ENCODE measurements around the gene SLBP.

Gene SLBP

DNA sequence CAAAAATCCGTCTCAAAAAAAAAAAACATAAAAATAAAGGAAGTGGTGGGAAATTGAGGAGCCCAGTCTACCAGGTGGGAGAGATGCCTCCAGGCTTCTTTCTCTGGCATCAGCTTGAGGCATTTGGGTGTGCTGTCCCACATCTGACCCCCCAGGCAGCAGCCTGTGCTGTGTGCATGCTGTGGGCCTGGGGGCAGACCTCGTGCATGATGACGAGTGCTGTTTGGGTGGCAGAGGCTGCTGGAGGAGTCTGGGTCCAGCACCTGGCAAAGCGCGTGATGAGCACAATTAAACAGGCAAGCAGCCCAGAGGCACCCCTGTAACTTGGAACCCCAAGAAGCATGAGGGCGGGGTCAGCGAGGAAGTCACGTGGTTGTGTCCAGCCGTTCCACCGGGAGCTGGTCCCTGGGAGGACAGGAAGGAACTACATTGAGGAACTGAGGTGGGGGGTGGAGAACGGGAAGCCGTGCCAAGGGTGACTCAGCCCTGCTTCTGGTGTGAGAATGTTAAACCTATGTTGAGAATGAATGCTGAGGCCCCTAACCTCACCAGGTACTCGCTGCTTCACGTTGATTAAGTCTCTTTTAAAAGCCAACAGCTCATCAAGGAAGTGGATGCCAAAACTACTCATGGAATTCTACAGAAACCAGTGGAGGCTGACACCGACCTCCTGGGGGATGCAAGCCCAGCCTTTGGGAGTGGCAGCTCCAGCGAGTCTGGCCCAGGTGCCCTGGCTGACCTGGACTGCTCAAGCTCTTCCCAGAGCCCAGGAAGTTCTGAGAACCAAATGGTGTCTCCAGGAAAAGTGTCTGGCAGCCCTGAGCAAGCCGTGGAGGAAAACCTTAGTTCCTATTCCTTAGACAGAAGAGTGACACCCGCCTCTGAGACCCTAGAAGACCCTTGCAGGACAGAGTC, 15.3 kb upstream of the SLBP start:
- no peak for DNase-seq (ENCODE audit: low read depth in 2 of 2, low spot score in 1 of 2)

DNA sequence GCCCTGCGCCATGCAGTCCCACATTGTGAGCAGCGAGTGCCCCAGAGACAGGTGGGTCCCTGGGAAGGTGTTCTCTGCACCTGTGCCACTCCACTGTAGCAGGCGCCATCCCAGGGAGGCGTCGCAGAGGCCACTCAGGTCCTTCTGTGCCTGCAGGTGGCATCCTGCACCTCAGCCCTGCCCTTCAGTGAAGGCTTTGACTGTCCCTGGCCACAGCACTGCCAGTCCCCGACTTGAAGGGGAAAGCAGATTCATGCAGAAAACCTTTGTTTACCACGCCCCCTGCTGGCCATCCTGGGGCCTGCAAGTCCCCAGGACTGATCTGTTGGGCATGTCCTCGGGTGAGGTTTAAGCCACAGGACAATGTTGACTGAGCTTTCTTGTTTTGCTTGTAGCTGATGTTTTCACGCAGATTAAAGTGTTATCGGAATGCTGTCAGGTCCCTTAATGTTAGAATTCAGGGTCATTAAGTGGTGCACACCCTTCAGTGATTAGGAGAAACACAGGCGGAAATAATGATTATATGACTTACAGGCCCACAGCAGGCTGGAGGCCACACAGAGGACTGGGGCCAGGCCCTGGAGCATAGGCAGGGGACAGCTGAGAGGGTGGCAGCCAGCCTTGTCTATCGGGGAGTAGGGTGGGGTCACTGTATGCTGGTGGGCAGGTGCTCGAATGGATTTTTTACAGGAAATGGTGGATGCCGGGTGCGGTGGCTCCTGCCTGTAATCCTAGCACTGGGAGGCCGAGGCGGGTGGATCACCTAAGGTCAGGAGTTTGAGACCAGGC, 14.2 kb upstream of the SLBP start:
- DNase-seq (ENCODE audit: low read depth in 2 of 2, low spot score in 1 of 2), result peak; percentile 84 to 85

DNA sequence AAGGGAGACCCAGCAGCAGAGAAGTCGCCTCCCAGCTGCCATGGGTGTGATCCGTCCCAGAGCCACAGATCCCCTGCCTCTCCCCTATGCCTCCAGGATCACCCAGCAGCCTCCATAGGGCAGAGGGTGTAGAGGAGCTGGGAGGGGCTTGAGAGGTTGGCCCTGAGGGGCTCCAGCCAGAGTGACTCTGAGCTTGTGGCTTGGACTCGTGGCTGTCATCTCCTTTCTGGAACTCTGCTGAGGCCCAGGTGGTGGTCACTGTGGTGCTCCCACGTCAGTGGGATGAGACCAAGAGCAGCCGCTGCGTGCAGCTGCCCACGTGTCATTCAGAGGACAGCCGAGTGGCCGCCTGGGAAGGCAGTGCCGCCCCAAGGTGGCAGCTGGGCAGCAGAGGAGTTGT, 13.4 kb upstream of the SLBP start:
- DNase-seq (ENCODE audit: low read depth in 2 of 2, low spot score in 1 of 2), result no peak

DNA sequence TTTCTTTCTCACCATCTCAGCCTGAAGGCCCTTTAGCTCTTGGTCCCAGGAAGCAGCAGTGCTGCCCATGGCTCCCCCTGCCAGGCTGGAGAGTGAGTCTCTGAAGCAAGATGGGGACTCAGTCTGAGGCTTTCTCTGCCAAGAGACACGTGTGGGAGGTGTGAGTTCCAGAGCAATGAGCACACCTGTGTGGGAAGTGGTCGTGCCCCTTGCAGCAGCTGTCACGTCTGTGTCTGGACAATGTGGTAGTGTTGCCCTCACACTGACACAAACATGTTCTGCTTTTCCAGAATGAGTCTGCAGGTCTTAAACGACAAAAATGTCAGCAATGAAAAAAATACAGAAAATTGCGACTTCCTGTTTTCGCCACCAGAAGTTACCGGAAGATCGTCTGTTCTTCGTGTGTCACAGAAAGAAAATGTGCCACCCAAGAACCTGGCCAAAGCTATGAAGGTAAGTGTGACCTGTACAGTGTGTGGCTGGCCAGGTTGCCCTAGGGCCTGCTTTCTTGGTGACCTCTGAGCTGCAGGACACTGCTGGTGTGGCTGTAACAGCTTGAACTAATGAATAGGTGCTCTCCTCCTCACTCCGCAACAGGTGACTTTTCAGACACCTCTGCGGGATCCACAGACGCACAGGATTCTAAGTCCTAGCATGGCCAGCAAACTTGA, 11.1 kb upstream of the SLBP start:
- no peak for DNase-seq (ENCODE audit: low read depth in 2 of 2, low spot score in 1 of 2)

DNA sequence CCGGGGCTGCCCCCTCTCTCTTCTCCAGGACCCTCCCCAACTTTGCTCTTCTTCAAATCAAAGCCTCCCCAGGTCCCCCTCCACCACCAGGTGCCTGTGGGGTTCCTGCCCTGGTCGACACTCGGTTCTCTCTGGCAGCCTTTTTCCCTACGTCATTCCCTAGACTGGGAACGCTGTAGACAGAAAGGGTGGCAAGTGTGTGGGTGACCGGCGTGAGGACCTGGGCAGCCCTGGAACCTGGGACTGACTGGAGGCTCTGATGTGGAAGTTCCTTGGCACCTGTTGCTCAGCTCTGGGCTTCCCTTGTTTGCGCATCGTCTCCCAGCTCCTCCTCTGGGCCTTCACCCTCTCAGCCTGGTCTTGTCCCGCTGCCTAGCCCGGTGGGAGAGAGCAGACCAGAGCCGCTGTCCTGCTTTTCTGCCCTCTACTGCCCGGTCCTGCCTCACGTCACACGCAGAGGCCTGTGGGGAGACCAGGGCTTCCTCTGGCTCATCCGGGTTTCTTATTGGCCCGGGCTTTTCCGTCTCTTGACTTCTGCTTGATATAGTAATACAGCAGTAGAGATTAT, 10.5 kb upstream of the SLBP start:
- DNase-seq (ENCODE audit: low read depth in 2 of 2, low spot score in 1 of 2), result no peak

DNA sequence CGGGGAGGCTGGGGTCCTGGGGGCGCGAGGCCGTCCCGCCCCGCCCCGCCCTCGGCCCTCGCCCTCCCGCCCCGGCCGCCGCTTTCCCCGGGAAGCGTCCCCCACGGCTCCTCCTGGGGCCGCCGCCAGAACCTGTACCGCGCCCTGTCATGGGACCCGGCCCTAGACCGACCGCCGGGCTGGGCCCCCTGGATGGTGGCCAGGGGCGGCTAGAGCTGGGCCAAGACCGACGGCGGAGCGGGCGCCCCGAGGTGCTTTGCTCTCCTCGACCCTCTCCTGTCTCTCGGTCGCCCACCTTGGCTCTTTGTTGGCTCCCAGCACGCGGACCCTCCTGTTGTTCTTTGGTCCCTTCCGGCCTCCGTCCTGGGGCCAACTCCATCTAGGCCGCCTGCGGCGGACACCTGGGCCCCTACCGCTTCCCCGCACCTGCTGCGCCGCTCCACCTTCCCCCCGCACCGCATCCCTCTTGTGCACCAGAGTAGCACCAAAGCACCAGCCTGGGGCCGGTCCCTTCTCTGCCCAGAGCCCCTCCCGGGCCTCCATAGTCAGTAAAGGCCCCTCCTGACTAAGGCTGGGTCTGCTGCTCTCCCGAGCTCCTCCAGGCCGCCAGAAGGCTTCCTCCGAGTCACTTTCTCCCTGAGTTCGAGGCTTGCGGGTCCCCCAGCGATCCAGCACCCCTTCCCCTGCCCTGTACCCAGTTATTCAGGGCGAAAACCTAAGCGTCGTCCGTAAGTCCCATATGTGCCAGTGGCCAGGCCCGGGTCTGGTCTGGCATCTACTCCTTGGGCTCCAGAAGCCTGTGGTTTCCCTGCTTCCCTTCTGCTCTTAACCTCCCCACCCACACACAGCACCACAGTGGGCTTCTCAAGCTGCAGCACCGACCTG, 9.8 kb upstream of the SLBP start:
- DNase-seq (ENCODE audit: low read depth in 2 of 2, low spot score in 1 of 2), result no peak

DNA sequence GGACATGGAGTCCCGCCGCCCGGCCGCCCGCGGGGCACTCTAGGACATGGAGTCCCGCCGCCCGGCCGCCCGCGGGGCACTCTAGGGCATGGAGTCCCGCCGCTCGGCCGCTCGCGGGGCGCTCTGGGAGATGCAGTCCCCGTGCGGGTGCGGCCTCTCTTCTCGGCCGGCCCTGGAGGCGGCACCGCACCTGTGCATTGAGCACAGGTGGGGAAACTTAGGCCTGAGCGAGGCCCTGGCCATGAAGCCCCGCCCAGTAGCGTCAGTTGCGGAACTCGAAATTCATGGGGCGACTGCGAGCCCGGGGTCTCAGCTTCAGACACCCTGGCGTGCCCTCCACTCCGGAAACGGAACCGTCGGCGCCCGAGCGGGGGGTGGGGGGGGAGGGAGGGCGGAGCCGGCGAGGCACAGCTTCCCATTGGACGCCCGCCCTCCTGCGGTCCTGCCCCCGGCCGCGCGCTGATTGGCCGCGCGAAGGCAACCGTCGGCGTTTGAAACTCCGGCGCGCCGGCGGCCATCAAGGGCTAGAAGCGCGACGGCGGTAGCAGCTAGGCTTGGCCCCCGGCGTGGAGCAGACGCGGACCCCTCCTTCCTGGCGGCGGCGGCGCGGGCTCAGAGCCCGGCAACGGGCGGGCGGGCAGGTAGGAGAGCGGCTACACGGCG, 9.0 kb upstream of the SLBP start, which contains the start of the genes TACC3 and TMEM129:
Gene TACC3 (plus strand): TSS at position 519 of the 663 bp plus-strand sequence. CDS start 1,901 bp downstream, outside the sequence.
Gene TMEM129 (minus strand): TSS at position 321 of the 663 bp plus-strand sequence. CDS start 486 bp downstream, outside the sequence.
- peak; percentile 71 to 88 for DNase-seq (ENCODE audit: low read depth in 2 of 2, low spot score in 1 of 2)

DNA sequence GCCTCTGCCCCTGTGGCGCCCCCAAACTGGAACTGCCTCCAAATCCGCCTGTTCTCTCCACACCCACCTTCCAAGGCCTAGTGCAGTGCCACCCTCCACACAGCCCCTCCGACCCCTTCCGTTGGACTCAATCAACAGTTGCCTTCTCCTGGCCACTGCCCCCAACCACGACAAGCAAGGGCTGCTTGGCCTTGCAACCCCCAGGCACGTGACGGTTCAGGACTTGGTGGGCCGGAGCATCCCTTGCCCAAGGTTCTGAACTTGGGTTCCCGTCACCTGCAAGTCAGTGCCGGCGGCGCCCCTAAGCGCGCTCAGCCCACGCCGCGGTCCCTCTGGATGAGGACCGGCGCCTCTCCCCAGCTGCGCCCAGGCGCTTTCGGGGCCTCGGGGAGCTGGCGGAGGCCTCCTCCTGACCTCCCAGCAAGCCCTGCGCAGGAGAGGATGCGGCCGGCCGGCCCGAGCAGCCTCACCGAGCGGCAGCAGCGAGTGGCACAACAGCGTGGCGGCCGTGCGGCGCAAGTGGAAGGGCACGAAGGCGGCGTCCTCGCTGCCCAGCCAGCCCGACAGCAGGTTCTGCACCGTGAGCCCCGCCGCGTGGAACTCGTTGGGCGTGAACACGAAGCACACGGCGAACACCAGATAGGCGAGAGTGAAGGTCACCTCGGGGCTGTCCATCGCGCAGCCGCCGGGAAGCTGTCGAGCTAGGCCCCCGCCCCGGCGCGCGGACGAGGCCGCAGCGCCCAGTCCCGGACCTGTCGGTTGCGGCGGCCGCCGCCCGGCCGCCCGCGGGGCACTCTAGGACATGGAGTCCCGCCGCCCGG, 8.3 kb upstream of the SLBP start:
- no peak for DNase-seq (ENCODE audit: low read depth in 2 of 2, low spot score in 1 of 2)

DNA sequence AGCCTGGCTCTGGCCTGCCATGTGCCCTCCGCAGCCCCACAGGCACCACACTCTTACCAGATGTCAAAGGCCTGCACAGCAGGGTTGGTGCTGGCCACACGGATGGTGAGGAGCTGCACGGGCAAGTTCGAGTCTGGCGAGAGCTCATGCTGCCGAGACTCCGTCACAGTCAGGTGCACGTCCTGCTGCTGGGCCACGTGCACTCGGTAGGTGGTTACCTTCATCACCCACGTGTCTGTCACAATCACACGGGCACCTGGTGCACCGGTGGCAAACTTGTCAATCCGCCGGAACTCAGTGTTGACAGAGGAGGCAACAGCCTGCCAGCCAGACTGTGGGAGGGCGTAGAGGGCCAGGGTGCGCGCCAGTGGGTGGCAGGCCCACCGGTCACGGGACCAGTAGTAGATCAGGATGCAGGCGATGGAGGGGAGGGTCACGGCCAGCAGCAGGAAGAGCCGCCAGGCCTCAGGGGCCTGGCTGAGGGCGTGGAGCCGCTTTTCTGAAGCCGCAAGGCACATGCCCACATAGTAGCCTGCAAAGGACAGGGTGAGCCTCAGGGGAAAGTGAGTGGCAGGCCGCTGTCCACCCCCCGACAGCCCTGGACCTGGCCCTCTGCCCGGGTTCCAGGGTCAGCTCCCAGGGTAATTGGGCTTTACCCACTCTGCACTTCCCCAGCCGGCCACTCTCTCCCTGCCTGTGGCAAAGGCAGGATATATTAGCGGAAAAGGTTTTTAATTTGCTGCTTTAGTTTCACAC, 6.2 kb upstream of the SLBP start:
- no peak for DNase-seq (ENCODE audit: low read depth in 2 of 2, low spot score in 1 of 2)

DNA sequence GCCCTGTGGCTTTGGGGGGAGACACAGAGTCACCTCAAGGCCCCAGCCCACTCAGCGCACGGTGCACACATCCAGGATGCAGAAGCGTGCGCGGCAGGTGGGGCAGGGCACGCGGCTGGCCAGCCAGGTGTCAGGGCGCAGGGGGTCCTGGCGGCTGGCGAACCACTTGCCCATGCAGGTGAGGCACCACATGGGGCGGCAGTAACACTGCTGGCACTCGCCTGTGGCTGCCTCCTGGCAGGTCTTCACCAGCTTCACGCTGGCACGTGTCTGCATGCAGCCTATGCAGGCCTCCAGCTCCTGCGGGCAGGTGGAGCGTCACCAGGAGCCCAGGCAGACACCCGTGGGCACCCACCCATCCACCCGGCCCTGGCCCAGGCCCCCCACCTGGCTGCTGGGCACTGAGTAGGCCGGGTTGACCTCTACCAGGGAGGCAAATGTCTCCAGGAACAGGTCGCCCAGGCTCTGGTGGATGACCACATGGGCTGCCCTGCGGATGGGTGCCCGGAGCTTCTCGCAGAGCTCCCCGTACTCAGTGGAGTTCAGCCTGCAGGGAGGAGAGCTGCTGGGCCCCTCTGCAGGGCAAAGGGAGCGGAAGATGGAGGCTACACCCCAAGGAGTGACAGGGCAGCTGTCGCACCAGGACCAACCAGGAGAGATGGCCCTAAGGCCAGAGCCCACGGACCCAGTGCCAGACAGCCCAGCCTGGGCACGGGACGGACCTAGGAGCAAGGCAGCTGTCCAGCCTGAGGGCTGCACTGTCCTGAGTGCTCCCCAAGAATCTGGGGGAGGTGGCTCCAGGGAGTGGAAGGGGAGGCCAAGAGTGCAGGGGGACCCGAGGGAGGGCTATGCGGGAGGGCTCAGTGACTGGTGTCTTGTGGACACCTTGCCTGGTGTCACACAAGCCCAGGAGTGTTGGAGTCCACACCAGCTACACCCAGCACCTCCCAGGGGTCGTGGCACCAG, 5.3 kb upstream of the SLBP start:
- DNase-seq (ENCODE audit: low read depth in 2 of 2, low spot score in 1 of 2), result no peak

DNA sequence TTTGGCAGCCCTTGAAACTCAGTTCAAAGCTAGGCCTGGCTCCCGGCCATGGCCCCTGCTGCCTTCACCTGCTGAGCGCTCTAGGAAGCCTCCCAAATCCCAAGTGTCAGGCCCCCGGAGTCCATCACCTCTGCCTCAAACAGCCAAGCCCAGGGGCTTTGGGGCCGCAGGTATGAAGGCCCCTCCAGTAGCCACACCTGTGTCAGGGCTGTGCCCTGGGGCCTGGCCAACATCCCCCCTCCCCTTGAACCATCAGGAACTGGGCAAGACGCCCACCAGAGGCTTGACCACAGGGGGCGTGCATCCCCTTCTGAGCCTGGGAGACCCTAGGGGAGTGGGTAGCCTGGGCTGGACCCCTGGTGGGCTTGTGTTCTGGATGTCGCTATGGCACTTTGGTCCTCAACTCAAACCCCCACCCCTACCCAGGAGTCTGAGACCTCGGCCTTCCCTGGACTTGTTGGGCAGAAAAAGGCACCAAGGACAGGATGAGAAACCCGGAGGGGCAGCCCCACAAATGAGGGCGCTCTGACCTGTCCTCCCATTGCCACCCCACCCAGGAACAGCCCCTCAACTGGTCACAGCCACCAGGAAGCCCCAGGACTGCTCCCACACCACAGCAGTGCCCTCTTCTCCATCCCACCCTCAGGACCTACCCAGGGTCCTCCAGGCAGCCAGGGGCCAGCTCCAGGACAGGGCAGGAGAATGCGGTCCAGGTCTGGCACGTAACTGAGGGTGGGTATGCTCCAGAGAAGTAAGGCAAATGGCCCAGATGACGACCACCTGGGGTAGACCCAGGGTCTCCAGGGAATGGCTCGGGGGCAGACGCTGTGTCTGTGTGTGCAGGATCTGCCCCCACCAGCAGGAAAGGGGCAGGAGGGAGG, 4.2 kb upstream of the SLBP start:
- DNase-seq (ENCODE audit: low read depth in 2 of 2, low spot score in 1 of 2), result no peak

DNA sequence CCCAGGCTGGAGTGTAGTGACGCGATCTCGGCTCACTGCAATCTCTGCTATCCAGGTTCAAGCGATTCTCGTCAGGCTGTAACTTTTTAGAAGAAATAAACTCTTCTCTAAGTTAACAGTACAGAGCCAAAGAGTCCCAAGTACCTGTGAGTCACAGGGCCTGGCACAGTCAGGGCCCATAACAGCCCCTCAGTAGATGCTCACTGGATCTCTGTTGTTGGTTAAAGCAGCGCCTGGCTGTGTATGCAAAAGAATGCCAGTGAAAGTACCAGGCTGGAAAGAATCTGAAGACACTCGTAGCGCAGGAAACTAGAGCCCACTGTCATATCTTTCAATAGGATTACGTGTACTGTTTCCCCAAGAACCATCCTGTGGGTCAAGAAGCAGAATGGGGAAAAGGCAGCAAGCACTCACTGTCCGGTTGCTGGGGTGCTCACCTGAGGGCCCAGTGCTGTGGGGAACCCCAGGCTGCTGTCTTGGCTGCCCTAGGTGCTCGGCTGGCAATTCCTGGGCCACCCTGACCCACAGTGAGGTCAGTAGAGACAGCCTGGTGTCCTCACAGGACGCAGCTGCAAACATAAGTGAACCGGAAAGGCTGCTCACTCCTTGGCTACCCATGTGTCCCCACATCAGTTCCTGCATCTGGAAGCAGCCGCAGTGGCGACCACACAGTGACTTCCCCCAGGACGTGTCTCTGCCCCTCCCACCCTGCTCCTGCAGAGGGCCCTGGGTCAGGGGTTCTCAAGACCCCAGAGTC, 3.1 kb upstream of the SLBP start:
- DNase-seq (ENCODE audit: low read depth in 2 of 2, low spot score in 1 of 2), result no peak

DNA sequence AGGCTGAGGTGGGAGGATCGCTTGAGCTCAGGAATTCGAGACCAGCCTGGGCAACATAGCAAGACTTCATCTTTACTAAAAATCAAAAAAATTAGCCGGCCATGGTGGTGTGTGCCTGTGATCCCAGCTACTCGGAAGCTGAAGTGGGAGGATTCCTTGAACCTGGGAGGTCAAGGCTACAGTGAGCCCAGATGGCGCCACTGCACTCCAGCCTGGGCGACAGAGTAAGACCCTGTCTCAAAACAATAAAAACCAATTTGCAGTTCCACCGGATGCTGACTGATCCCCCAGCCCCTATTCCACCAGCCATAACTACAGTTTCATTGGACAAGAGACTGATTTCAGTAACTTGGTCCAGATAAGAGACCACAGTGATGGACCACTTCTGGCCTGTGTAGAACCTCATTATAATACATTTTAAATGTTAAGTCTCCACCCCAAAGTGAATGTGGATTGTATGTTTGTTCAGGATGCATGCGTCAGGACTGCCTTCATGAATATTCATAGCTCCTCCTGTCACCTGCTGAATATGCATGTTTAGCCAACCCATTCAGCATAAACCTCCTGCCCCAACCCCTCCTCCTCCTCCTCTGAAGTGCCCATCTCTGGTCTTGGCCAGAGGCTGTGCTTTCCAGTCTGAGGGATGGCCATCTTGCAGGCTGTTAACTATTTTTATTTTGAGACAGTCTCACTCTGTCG, 2.3 kb upstream of the SLBP start:
- no peak for DNase-seq (ENCODE audit: low read depth in 2 of 2, low spot score in 1 of 2)

DNA sequence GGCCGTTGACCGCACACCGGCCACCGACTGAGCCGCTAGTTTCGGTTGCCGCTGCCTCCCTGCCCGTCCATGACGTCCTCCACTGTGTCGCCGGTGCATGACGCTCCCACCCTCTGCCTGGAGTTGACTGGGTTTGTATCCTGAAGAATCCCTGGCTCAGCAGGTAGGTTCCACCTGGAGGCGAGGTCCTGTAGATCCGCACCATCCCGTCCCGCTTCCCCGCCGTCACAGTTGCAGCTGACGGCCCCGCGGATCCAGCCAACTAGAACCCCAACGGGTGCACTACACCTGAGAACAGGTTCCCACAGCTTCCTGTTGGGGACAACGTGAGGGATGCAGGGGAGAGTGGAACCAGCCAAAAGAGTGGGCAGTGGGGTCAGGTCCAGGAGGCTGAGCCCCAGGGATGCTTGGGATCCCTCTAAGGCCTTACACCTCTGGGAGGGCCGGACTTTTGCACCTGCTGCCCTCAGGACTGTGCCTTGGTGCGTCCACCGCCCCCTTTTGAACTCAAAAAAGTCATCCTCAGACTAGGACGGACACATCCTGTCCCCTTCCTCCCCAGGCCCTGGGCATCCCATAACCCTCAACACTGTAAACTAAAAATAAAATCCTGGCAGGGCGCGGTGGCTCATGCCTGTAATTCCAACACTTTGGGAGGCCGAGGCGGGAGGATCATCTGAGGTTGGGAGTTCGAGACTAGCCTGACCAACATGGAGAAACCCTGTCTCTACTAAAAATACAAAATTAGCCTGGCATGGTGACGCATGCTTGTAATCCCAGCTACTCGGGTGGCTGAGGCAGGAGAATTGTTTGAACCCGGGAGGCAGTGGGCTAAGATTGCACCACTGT, 1.1 kb upstream of the SLBP start:
- no peak for DNase-seq (ENCODE audit: low read depth in 2 of 2, low spot score in 1 of 2)

All from stimulated activated CD8-positive, alpha-beta memory T cell treated with anti-CD3 and anti-CD28 coated beads, Interleukin-4, amount 100 ng/mL, for 1 hour (primary cell).